Astrocyte (in vitro differentiated cells and primary cell): ENCODE results near the gene PTPRN2. TPM values are rescaled to one million over a fixed set of nuclear protein-coding genes. Genes with fewer than 3 reads are reported as not detected.

Experiments
- DNase-seq: peaks from one replicate; pipeline ENCODE4 v3.0.0-alpha.2; 2010; ENCODE audit warnings: low read depth
- FAIRE-seq: peaks from 2 replicates; lab custom pipeline; 2011; peaks lifted over from hg19 to GRCh38; lab: Jason Lieb, UNC
- H2AFZ ChIP-seq: 2 replicates; pipeline ENCODE4 v1.6.0; 2012; ENCODE audit warnings: low read depth, low read length, inconsistent platforms
- H3K27ac ChIP-seq: 2 replicates; pipeline ENCODE4 v1.5.1; 2011; ENCODE audit warnings: low read depth, low read length, inconsistent platforms
- H3K27me3 ChIP-seq: 2 replicates; pipeline ENCODE4 v1.6.0; 2011; ENCODE audit warnings: low read length, inconsistent platforms; ENCODE audit not compliant: insufficient read depth
- H3K36me3 ChIP-seq: 2 replicates; pipeline ENCODE4 v1.5.1; 2011; ENCODE audit warnings: low read length, inconsistent platforms; ENCODE audit not compliant: insufficient read depth
- H3K4me1 ChIP-seq: 2 replicates; pipeline ENCODE4 v1.5.1; 2011; ENCODE audit warnings: low read length, inconsistent platforms; ENCODE audit not compliant: insufficient read depth
- H3K4me2 ChIP-seq: 2 replicates; pipeline ENCODE4 v1.6.0; 2012; ENCODE audit warnings: low read length, inconsistent platforms
- H3K4me3 ChIP-seq: 2 replicates; pipeline ENCODE4 v1.5.1; 2011; ENCODE audit warnings: low read depth, mild to moderate bottlenecking, low read length, inconsistent platforms; ENCODE audit not compliant: insufficient read depth
- H3K79me2 ChIP-seq: 2 replicates; pipeline ENCODE4 v1.6.0; 2012; ENCODE audit warnings: mild to moderate bottlenecking, low read length, inconsistent platforms; ENCODE audit not compliant: insufficient read depth
- H3K9ac ChIP-seq: 2 replicates; pipeline ENCODE4 v1.6.0; 2012; ENCODE audit warnings: mild to moderate bottlenecking, low read length, inconsistent platforms
- H3K9me3 ChIP-seq: 2 replicates; pipeline ENCODE4 v1.5.1; 2012; ENCODE audit warnings: low read depth, mild to moderate bottlenecking, low read length, inconsistent platforms; ENCODE audit not compliant: insufficient read depth
- H4K20me1 ChIP-seq: 2 replicates; pipeline ENCODE4 v1.6.0; 2012; ENCODE audit warnings: low read length, inconsistent platforms; ENCODE audit not compliant: insufficient read depth
- H3K27ac Mint-ChIP-seq: one replicate; pipeline ENCODE4 v1.8.0; 2021; ENCODE audit warnings: mild to moderate bottlenecking, mixed read lengths; ENCODE audit not compliant: unreplicated experiment
- H3K27me3 Mint-ChIP-seq: one replicate; pipeline ENCODE4 v1.8.0; 2021; ENCODE audit warnings: low read depth, mixed read lengths; ENCODE audit not compliant: unreplicated experiment
- H3K36me3 Mint-ChIP-seq: one replicate; pipeline ENCODE4 v1.8.0; 2021; ENCODE audit warnings: low read depth, mixed read lengths; ENCODE audit not compliant: unreplicated experiment
- H3K4me1 Mint-ChIP-seq: one replicate; pipeline ENCODE4 v1.8.0; 2021; ENCODE audit warnings: low read depth, mixed read lengths; ENCODE audit not compliant: unreplicated experiment
- H3K4me3 Mint-ChIP-seq: one replicate; pipeline ENCODE4 v1.8.0; 2021; ENCODE audit warnings: mild to moderate bottlenecking, moderate library complexity, mixed read lengths; ENCODE audit not compliant: unreplicated experiment
- H3K9me3 Mint-ChIP-seq: one replicate; pipeline ENCODE4 v1.8.0; 2021; ENCODE audit warnings: mild to moderate bottlenecking, mixed read lengths; ENCODE audit not compliant: unreplicated experiment
- CTCF ChIP-seq: IDR thresholded peaks from 2 replicates; pipeline ENCODE4 v1.5.1; 2011; ENCODE audit warnings: low read depth, mild to moderate bottlenecking, inconsistent platforms, low read length, moderate library complexity; ENCODE audit not compliant: insufficient read depth
- EZH2 ChIP-seq: IDR thresholded peaks from 2 replicates; pipeline ENCODE4 v1.6.1; 2012; ENCODE audit warnings: mild to moderate bottlenecking, low read length, inconsistent platforms; ENCODE audit not compliant: insufficient read depth
- total RNA-seq: library from RNA; stranded (reverse); gene quantifications from 2 replicates; pipeline ENCODE4 v1.2.1, GENCODE V29; 2021

Gene PTPRN2
- total RNA-seq, 1 donor from 2014 or later = 0.09 TPM

GRCh38 chr7:157689269-157690057 is 898.2 kb downstream of the PTPRN2 start:
- Histone ChIP-seq H3K36me3 (no peaks in the 10 kb centered on the region), H3K79me2 (peaks cover 6% of the 10 kb centered on the region), H3K27me3 (peaks cover 39% of the 10 kb centered on the region), H3K9ac (peak overlapping the region; percentile 59), H3K27ac (no peak overlapping the region), H3K4me1 (peaks cover 19% of the 10 kb centered on the region), H2AFZ (peak overlapping the region; percentile 69), H3K4me2 (peak overlapping the region; percentile 89), H4K20me1 (peaks cover 9% of the 10 kb centered on the region), H3K9me3 (no peaks in the 10 kb centered on the region), H3K4me3 (peak overlapping the region; percentile 62)
- FAIRE-seq = no peak
- H3K27ac Mint-ChIP-seq = no peak overlapping the region
- no peak for DNase-seq
- TF ChIP-seq EZH2 = peak; percentile 3
- TF ChIP-seq CTCF = no peak
- no peaks in the 10 kb centered on the region for H3K4me1 Mint-ChIP-seq
- no peak overlapping the region for H3K4me3 Mint-ChIP-seq
- H3K27me3 Mint-ChIP-seq = no peaks in the 10 kb centered on the region
- no peaks in the 10 kb centered on the region for H3K36me3 Mint-ChIP-seq
- H3K9me3 Mint-ChIP-seq = peaks cover 18% of the 10 kb centered on the region

- Mint-ChIP-seq H3K9me3 (peaks cover 15% of the 10 kb centered on the region), H3K4me3 (no peak overlapping the region), H3K27me3 (no peaks in the 10 kb centered on the region), H3K4me1 (no peaks in the 10 kb centered on the region), H3K36me3 (no peaks in the 10 kb centered on the region), H3K27ac (no peak overlapping the region)
- peaks cover 6% of the 10 kb centered on the region for H3K79me2 ChIP-seq
- peaks cover 9% of the 10 kb centered on the region for H4K20me1 ChIP-seq
- H3K9me3 ChIP-seq = no peaks in the 10 kb centered on the region
- no peak for DNase-seq
- no peaks in the 10 kb centered on the region for H3K36me3 ChIP-seq
- peak overlapping the region; percentile 17 for H3K4me3 ChIP-seq
- H3K9ac ChIP-seq = peak overlapping the region; percentile 14
- FAIRE-seq = no peak
- no peak overlapping the region for H3K27ac ChIP-seq
- TF ChIP-seq EZH2 (no peak), CTCF (no peak)
- H3K4me2 ChIP-seq = peak overlapping the region; percentile 89
- no peak overlapping the region for H2AFZ ChIP-seq
- H3K27me3 ChIP-seq = peaks cover 32% of the 10 kb centered on the region
- H3K4me1 ChIP-seq = peaks cover 19% of the 10 kb centered on the region
Observed at GRCh38 chr7:157688533-157689268, 898.9 kb downstream of the PTPRN2 start.
